NCI-H524 (cell line): Measurements from ENCODE around the gene BOD1L1.

ENCODE experiments used
- DNase-seq, 2 experiments: peaks; one replicate each; lab custom pipeline; 2025; lab: John Stamatoyannopoulos, UW

BOD1L1 gene

GRCh38 chr4:13539619-13540445, 87.7 kb downstream of the BOD1L1 start:
- DNase-seq = no peak

- DNase-seq = no peak
These were observed 88.4 kb downstream of the BOD1L1 start for GRCh38 chr4:13539047-13539618.

- DNase-seq = no peak
These were observed 89.0 kb downstream of the BOD1L1 start for GRCh38 chr4:13538427-13538973.

GRCh38 chr4:13537832-13538177, 89.7 kb downstream of the BOD1L1 start:
- DNase-seq = no peak

GRCh38 chr4:13537011-13537831, 90.3 kb downstream of the BOD1L1 start:
- DNase-seq = no peak

- DNase-seq = no peak
These were observed 90.9 kb downstream of the BOD1L1 start for GRCh38 chr4:13536607-13537006.

GRCh38 chr4:13535708-13536361, 91.7 kb downstream of the BOD1L1 start:
- peak in 1 of 2 experiments; percentile 11 for DNase-seq

GRCh38 chr4:13535118-13535517, 92.4 kb downstream of the BOD1L1 start:
- no peak for DNase-seq

- DNase-seq = peak in 1 of 2 experiments; percentile 39
These were observed 93.0 kb downstream of the BOD1L1 start for GRCh38 chr4:13534344-13535063.

- DNase-seq = no peak
These were observed 93.7 kb downstream of the BOD1L1 start for GRCh38 chr4:13533670-13534343.

GRCh38 chr4:13531625-13531998, 95.9 kb downstream of the BOD1L1 start:
- DNase-seq = no peak

GRCh38 chr4:13530823-13531624, 96.5 kb downstream of the BOD1L1 start:
- no peak for DNase-seq

- peak; percentile 42 to 61 for DNase-seq
These were observed 98.2 kb downstream of the BOD1L1 start for GRCh38 chr4:13529128-13529919.

- DNase-seq = peak; percentile 16 to 61
These were observed 98.8 kb downstream of the BOD1L1 start for GRCh38 chr4:13528821-13529127.

- DNase-seq = peak in 1 of 2 experiments; percentile 37
These were observed 99.3 kb downstream of the BOD1L1 start for GRCh38 chr4:13527981-13528820.

- DNase-seq = no peak
These were observed 100.1 kb downstream of the BOD1L1 start for GRCh38 chr4:13527192-13527980.

- DNase-seq = no peak
These were observed 100.9 kb downstream of the BOD1L1 start for GRCh38 chr4:13526658-13527057.
